Activated CD4-positive, alpha-beta T cell treated with anti-CD3 and anti-CD28 coated beads for 1 hour (primary cell): Measurements from ENCODE around the gene MEIS2.

ENCODE experiments used
- DNase-seq: peaks from one replicate; pipeline ENCODE4 v3.0.0-alpha.2; 2020

The MEIS2 gene

DNA sequence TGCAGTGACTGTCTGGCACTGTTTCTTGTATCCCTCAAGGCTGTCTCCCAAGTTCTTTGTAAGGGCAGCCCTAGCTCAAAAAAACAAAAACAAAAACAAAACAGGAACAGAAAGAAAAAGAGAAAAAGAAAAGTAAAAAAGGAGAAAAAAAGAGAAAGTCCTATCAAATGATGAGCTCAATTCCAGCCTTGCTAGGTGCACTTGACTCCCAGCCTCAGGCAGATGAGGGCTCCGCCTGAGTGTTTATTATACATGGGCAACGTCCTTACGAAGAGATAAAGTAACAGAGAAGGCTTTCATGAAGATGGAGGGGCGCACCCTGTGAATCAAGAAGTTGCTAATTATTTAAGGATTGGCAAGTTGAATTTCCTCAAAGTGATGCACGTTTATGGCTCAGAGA lies 175.3 kb downstream of the MEIS2 start:
- no peak for DNase-seq

DNA sequence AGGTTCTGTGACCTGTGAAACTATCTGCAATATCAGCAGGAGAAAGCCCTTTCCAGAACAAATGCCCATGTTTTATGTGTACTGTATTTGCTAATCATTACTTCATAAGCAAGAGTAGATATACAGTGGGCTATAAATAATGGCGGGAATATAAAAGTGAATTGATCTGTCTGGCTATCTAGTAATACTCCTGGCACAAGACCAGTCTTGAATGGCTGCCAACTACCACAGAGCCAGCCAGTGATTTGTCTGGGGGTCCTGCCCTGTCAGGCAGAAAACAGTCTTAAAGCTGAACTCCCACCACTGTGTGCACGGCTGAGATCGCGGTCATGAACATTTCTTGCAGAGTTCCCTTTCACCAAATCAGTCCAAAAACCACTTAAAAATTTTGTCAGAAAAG lies 176.3 kb downstream of the MEIS2 start:
- DNase-seq, result no peak

DNA sequence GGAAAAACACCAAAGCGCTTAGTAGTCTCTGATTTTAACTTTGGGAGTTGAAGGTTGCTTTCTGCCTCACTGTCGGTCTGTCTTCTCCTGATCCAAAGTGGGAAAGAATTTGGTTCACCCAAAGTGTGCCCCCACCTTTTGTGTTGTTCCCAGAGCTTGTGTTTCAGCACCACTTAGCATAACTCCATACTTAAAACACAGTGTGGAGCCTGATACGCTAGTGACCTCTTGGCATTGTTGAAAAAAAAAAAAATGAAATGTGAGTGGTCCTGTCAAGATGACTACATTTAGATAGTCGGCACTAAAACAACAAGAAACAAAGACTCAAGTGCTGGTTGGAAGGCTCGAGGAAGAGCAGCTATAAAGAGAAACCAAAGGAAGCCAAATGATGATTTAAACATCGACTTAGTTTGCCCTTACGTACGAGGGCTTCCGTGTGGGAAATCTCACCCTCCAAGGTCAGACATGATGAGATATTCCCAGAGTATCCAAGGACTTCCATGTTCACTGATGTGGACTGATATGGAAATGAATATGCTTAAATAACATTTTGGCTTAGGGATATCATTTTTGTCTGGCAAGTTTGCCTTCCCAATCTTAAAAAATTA lies 178.8 kb downstream of the MEIS2 start:
- DNase-seq, result no peak

DNA sequence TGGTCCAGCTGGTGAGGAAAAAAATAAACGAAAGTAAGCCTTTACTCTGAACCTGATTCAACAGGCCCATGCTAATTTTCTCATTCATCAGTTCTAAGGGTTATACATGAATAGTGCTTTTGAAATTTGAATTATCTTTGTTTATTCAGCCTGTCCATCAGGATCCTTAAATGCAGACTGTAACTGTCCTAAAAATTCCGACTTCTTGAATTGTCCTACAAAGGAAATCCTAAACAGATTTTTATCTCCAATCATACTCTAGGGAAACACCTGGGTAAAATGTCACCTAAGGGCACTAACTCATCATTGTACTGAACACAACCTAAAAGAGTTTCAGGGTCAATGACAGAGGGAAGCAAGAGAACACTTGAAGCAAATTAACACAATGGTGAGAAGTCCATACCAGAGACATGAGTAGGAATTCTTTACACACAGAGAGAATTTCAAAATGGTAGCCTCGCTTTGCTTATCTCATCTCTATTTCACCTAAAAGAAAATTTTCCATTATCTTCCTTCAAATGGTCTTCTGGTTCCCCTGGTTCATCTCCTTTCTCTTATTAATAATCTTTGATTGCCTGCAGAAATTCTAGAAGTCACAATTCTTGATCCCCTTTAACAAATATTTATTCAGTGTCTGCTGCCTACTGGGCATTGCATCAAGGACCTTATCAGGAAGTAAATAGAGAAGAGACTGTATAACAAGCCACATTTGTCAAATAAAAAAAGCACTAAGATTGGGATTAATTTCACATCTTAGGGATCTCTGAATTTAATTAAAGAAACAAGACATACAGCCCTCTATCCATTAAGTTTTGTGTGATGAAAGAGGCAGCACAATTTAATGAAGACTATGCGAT lies 182.7 kb downstream of the MEIS2 start:
- DNase-seq, result no peak

DNA sequence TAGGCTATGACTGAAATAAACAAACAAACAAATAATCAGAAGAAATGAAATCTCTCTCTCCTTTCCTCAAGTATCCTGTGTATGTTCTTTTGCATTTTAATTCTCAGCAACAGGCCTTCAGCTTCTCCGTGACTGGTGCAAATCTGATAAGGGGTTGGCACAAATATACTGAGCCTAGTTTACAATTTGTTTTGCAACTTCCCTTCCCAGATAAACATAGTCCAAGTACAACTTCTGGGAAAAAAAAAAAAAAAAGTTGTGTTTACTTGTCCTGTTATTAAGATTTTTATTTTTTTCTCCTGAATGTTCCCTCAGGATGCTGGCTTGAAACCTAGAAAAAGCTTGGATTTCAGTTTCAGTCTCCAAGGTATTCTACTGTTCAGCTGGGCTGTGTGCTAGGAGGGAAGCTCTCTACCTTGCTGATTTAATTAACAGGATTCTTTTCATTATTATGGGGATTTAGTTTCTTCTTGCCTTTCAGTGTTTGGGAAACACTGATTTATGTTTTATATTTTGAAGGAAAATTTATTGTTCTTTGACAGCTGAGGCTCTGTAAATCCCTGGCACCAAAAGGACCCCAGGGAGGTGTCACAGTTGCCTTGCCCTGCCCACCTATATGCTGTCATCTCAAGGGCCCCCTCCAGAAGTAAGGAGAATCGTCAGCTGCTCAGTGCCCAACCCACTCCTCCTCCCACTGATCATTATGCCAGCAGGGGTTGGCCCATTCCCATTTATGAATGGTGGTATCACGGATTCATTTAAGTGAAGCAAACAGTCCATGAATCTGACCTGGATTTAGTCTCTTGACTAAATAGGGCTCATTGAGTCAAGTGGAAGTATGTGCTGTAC lies 185.2 kb downstream of the MEIS2 start:
- no peak for DNase-seq

DNA sequence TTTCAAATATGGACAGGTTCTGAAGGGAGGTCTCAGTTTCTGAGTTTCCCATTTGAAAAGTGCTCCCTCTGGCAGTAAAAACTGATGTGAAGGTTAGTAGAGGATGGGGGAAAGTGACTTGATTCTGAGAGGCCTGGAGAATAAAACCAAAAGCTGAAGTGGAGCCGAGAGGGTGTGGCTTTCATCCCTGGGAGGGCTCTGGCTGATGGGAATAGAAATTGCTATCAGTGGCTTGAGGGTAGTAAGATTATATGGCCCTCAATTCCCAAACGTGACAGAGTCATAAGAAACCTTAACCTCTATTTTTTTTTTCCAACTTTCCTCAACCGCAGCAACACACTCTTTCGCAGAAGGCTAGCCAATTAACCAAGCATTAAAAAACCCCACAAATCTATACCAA lies 185.9 kb downstream of the MEIS2 start:
- DNase-seq, result no peak

DNA sequence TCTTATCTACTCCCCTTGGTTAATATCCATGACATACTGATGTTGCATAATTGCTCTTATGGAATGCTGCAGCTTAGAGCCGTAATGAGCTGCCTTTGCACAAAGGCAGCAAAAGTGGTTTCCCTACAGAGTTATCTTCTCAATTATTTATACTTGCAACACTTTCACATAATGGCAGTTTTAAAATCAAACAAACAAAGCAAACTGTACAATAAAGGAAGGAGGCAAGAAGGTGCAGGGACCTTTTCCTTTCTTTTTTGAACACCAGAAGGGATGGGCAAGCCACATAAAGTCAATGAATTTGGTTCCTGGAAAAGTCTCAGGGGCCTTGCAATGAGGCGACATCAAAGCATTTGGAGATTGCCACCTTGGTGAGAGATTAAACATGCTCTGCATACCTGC lies 188.0 kb downstream of the MEIS2 start:
- no peak for DNase-seq

DNA sequence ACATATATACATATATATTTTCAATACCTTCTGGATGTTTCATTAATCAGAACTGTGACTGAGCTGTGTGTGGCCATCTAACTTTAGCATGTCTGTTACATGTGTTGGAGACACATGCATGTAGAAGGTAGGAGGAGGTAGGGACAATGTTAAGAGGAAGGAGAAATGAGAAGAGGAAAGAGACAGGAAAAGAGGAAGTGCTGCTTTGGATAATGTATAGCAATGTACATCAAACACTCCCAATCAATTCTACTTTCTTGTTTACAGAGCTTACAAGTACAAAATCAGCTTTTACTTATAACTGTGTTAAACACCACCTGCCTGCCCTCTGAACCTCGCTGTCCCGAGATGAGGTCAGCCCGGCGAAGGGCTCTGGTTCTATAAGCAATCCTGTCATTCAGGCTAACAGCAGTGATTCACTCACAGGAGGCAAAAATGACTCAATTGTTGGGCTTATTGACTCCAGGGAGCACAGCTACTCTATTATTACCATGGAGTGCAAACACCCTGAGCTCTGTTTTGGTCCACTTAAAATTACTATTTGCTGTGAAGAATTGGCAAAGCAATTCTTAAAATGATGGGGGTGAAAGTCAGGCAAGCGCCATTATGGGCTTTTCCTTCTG lies 188.9 kb downstream of the MEIS2 start:
- no peak for DNase-seq

DNA sequence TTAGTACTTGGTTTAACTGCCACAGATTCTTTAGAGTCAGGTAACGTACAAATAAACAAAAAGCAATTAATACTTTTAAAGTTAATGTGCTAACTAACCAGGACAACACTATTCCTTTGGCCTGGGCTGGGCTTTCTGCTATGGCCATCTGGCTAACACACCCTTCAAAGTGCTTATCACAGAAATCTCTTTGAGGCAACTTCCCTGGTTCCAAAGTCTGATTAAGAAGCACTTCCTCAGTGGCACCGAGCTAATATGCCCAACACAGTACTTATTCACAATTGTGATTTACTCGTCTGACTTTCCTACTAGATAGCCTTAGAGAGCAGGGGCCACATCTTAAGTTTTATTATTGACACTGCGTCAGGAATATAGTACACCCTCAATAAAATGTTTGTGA lies 191.4 kb downstream of the MEIS2 start:
- DNase-seq, result no peak

DNA sequence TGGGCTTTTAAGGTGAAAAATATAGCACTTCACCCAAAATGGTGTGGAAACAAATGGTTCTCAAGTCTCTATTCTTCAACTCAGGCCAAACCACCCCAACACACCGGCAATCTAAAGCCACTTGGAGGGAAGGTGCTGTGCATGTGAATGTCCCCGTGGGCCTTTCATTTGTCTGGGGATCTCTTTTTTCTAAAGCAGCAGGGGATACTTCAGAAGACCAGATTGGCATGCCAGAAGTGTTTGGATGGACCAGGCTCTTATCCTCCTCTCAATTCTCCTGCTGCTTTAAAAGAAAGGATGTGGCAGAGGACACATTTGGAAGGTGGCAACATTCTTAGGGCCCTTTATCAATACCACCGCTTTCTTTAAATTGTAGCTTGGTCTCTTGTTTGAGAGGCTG lies 193.1 kb downstream of the MEIS2 start:
- DNase-seq, result no peak

DNA sequence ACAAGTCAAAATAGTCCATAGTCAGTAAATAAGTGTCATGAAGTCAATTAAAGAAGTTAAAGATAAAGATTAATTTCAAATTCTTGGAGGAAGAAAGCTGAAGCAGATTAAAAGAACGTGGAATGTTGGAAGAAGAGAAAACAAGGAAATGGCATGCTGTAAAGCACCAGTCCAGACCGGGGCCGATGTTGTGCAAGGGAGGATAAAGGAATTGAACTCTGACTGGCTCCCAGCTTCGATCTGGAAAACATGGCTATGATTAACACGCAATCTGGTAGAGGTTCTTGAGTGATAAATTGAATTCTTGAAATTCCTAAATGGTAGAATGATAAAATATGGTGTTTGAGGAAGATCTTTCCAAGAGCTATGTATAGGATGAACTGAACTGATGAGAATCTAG lies 194.4 kb downstream of the MEIS2 start:
- no peak for DNase-seq

DNA sequence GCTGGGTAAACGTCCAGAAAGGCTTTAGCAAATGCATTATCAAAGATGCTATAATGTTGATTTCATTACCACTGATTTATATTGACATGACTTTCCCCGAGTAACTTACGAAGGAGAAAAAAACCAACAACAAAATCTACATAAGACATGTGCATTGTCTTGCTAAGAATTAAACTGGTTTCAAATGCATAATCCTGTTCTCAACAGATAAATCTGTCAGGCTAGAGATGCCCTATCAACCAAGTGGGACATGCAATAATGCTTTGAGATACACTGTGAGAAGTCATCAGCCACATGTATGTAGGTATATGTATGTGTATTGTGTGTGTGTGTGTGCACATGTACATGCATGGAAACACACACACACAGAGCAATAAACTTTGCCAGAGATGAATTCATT lies 195.6 kb downstream of the MEIS2 start:
- no peak for DNase-seq

DNA sequence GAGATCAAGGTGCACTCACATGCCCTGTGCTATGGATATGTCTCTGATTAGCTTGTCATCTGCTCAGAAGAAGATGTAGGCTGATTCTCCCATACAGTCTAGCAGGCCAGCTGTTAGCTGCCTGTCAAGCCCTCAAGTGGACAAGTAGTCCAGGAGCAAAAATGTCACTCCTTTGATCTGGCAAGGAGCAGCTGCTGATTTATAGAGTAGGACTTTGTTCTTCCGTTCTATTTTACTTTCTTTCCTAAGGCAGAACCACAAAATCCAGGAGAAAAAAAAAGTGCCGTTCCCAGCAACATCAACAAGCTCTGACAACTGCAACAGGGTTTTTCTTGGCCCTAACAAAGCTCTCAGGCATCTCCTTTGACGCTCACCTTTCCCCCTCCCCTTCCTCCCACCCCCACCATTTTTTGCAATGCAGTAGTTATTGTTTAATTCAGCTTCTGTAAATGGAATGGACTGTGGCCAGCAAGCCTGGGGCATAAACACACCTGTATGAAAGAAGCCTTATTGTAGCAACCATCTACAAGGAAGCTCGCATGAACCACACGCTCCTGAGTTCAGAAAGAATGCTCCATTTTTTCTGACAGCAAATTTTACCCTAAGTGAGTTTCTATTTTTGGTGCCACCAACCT lies 196.3 kb downstream of the MEIS2 start:
- no peak for DNase-seq

DNA sequence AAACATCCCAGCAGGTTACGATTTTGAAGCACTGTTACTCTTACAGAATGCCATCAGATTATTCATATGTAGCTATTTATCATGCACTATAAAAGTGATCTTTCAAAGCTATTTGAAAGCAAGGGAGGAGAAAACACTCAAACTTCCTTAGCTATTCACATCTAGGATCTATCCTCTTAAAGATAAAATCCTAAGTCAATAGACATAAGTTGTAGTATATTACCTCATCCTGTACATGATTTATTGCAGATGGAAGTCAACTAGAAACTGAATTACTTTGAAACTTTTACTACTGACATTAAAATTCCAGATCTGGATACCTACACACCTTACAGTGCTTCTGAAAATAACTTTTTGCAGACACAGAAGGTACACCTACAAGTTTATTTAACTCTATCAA lies 197.2 kb downstream of the MEIS2 start:
- DNase-seq, result no peak

DNA sequence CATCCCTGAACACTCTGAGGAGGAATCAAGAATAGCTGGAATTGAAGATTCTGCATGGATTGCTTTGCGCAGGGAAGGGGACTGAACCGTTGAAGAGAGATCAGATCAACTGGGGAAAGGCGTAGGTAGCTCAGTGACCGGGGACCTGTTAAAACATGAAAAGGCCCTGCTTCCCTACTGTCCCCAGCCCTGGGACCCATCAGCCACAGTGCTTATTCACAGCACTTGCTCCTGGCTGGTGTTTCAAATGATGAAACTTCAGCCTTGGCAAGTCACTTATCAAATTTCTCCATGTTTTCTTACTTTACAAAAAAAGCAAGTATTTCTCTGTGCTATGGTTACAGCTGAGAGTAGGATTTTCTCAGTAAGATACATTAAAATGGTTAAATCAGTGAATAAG lies 199.3 kb downstream of the MEIS2 start:
- DNase-seq, result no peak

DNA sequence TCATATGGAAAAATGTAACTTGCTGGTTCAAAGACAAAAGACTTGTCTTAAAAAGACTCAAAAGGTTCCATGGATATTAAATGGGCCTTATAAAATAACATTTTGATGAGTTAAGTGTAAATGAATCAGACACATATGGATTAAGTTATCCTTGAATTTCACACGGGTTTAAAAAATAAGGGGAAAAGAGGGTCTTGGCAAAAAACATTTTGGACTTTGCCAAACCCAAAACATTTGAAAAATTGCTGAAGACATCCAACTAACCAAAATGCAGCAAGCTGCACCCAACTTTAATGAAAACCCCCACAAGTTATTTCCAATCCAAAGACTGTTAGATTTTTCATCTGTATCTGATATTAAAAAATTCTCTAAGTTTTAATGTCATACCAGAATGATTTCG lies 200.7 kb downstream of the MEIS2 start:
- no peak for DNase-seq

DNA sequence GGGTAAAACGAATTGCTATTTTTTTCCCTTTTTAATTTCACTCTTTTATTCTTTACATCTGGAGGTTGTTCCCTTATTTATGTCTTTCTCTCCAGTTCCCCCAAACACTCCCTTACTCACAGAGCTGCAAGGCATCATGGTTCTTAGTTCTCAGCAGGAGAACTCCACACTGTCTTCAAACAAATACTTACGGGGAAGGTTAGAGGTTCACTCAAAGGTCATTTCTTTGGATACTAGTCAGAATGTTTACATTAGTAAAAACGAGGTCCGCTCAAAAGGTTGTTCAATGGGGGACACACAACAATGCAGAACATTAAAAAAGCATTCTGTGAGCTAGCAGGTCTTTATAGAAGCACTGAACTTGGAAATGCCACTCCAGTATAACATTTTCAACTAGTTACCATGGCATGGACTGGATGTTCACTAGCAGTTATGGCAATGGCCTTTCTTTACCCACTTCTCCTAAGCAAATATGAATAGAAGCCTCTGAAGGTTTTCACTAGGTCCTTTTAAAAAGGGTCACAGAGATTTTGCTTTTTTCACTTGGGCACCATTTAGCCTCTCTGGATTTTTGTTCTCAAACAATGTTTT lies 201.7 kb downstream of the MEIS2 start:
- no peak for DNase-seq

DNA sequence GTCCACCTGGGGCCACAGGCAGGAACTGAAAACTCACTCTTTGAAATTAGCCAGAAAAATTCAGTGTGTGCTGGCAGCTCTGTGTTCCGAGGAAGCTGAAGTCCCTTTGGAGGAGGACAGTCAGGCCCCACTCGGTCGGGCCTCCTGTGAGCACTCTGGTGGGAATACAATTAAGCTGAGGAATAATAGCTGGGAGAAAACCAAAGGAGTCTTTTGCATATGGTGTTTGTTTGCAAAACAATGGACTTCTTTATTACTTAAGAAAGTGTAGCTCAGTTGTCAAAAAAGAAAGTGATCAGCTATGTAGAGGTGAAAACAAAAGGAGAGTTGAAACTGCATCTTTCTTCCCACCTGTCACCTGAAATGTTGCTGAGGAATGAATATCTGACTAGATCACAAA lies 202.5 kb downstream of the MEIS2 start:
- no peak for DNase-seq

DNA sequence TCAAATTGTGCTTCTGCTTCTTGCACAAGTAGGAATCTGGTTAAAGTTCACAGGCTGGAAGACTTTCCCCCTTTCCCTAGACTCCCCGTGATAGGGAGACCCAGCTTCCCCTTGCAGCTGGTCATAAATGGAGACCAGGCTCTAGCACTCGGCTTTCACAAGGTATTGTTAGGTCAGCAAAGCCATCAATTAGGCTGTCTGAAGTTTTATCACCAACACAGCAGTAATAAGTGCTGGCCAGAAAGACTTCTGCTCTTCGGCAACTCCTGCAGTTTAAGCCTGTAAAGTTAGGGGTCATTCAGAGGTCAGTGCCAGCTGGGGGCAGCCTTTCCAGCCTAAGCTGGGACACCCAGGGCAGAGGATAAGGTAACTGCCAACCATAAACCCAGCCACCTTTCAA lies 203.4 kb downstream of the MEIS2 start:
- no peak for DNase-seq

DNA sequence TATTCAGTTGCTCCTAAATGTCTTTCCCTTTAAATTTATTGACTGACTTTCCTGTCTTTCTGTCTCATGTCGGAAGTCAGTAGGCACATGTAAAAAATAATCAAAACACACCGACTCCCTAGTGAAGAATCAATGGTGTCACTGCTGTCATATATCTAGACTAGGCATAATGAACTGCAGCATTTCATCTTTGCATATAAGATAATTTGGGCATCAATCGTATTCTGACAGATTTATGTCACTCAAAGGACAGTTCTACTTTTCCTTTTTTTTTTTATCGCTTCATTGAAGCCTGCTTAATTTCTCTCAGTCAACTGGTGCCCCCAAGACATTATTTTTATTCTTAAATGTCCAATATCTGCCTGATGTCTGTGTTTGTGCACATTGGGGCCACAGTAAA lies 206.3 kb downstream of the MEIS2 start:
- no peak for DNase-seq

DNA sequence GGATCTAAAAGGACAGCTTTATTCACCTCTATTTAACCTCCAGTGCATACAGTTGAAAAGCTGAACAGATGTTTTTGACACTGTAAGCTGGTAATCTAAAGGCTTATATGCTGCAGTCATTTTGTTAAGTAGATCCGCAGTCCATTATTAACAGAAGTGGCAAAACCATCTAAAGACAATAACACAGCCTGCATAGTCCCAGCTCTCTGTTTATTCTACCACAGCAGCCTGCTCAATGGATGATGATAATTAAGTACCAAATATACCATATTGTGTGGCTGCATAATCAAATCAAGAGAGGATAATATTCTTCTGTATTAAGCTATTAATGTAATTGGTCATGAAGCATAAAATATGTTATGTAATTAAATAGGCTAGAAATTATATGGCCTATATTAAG lies 207.1 kb downstream of the MEIS2 start:
- no peak for DNase-seq
